SK-N-MC (cell line): ENCODE data around the gene ETS2.

Experiments
- EZH2 ChIP-seq: fragments of 200-600 bp; sonication (generic); IDR thresholded peaks from one replicate; pipeline ENCODE4 v1.6.1; 2017; ENCODE audit warnings: antibody characterized with exemption
- POLR2AphosphoS5 ChIP-seq: IDR thresholded peaks from 2 replicates; pipeline ENCODE4 v1.6.1; 2012; ENCODE audit warnings: mild to moderate bottlenecking, low read depth, low read length, borderline replicate concordance

DNA sequence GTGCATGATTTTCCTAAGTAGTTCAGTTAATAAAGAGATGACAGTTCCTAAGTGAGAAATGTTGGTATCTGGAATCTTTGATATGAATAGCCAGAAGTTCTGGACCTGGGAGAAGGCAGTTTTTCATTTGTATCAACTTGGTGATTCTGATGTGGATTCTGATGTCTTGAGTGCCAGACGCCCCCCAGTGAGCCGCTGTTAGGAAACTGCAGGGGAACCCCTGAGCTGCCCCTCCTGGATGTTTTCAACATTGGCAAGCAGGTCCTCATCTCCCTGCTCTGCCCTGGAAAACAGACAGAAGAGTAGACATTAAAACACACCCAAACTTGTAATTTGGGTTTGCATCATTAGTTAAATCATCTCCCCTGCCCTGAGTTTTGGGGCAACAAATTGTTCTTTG, 7.4 kb downstream of the ETS2 start:
- TF ChIP-seq EZH2 = no peak
- TF ChIP-seq POLR2AphosphoS5 = no peak
